CD1c-positive myeloid dendritic cell (primary cell): ENCODE results near the gene ANKRD30B.
"Not testable (repeated sequence)": the region's sequence is repeated elsewhere in the genome, so short reads cannot be mapped to it uniquely, and the experiment has no call there.

Source experiments
- DNase-seq: peaks from one replicate; pipeline ENCODE4 v3.0.0-alpha.2; 2016; ENCODE audit errors: extremely low spot score

The ANKRD30B gene

GRCh38 chr18:14747513-14748474 is at the start of gene ANKRD30B:
TSS of gene ANKRD30B (plus strand) at chr18:14748172. CDS start at chr18:14748420, 248 bp downstream.
- no peak for DNase-seq

DNA sequence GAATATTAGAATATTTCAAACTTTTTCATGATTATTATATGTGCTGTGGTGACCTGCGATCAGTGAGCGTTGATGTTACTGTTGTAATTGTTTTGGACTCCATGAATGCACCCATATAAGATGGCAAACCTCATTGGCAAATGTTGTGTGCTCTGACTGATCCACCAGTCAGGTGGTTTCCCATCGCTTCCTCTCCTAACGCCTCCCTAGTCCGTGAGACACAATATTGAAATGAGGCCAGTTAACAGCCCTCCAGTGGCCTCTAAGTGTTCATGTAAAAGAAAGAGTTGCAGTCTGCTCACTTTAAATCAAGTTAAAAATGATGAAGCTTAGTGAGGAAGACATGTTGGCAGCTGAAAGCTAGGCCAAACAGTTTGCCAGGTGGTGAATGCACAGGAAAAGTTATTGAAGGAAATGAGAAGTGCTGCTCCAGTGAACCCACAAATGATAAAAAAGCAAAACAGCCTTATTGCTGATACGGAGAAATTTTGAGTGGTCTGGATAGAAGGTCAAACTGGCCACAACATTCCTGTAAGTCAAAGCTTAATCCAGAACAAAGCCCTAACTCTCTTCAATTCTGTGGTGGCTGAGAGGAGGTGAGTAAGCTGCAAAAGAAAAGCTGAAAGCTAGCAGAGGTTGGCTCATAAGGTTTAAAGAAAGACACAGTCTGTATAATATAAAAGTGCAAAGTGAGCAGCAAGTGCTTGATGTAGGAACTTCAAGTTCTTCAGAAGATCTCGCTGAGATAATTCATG is 46.5 kb upstream of the ANKRD30B start:
- DNase-seq: not testable (repeated sequence)

GRCh38 chr18:14709761-14710160 is 38.2 kb upstream of the ANKRD30B start:
- DNase-seq: not testable (repeated sequence)

DNA sequence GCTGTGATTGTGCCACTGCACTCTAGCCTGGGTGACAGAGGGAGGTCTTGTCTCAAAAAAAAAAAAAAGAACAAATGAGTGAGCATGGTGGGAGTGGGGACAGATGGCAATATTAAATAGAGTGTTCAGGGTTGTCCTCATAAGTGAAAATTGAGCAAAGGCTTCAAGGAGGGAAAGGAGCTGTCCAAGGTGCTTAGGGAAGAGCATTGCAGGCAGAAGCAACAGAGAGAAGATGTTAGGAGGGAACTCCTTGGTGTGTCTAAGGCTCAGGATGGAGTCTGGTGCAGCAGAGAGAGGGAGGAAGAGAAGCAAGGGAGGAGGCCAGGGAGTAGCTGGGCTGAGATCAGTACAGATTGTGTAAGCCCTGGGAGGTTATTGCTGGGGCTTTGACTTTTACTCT is 26.4 kb upstream of the ANKRD30B start:
- not testable (repeated sequence) for DNase-seq

DNA sequence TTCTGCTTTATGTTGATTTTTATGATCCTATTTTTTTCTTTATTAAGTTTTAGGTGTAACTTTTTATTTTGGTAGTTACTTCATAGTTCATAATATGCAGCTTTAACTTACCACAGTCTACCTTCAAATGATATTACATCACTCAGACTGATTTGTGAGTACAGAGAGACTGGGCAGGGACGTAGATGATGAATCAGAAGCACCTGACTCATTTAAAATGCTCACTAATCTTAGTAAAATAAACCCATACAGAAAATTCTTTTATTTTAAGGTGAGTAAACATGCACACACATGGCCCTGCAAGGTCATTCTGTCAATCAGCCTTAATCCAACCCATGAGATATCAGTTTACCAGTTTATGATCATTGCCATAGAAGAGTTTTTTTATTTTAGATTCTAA is 8.9 kb upstream of the ANKRD30B start:
- DNase-seq: not testable (repeated sequence)

DNA sequence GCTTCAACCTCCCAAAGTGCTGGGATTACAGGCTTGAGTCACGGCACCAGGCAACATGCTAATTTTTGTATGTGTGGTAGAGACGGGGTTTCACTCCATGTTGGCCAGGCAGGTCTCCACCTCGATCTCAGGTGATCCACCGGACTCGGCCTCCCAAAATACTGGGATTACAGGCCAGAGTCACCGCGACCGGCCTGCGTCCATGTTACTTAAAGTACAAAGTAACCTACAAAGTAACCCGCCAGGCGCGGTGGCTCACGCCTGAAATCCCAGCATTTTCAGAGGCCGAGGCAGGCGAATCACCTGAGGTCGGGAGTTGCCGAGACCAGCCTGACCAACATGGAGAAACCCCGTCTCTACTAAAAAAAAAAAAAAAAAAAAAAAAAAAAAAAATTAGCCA is 1.1 kb upstream of the ANKRD30B start:
- DNase-seq: no peak

DNA sequence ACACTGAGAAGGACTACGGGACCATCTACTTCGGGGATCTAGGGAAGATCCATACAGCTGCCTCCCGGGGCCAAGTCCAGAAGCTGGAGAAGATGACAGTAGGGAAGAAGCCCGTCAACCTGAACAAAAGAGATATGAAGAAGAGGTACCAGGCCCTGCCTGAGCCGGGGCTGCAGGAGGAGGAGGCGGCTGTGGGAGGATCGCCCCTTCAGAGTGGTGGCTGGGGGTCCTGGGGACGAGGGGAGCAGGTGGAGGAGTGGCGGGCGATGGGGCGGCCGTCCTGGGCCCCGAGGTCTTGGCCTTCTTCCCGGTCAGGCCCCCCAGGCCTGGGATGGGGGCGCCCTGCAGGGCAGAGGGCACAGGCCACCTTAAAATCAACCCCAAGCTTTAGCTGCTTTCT is 524 bp downstream of the ANKRD30B start:
- no peak for DNase-seq

GRCh38 chr18:14763566-14763965 is 15.6 kb downstream of the ANKRD30B start:
- DNase-seq: not testable (repeated sequence)

- DNase-seq: no peak
Observed at GRCh38 chr18:14767474-14767873, 19.5 kb downstream of the ANKRD30B start.

GRCh38 chr18:14768241-14768640 is 20.3 kb downstream of the ANKRD30B start:
- no peak for DNase-seq

DNA sequence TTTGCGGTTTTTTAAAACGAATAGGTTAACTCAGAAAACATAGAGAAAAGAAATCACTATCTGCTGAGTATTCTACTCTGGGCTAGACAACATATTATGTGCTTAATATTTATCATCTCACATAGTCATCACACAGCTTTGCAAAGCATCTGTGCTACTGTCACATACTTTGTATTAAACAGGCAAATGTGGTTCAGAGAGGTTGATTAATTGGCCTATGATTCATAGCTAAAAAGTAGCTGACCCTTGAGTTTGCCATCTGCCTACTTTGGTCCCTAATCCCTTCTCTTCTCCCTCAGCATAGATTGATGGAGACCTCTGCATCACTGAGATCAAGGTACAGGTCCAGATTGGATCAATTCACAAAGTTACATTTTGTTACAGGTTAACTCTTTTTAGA is 21.4 kb downstream of the ANKRD30B start:
- no peak for DNase-seq

GRCh38 chr18:14776801-14777200 is 28.8 kb downstream of the ANKRD30B start:
- DNase-seq: no peak

- DNase-seq: no peak
Observed at GRCh38 chr18:14781671-14782070, 33.7 kb downstream of the ANKRD30B start.

DNA sequence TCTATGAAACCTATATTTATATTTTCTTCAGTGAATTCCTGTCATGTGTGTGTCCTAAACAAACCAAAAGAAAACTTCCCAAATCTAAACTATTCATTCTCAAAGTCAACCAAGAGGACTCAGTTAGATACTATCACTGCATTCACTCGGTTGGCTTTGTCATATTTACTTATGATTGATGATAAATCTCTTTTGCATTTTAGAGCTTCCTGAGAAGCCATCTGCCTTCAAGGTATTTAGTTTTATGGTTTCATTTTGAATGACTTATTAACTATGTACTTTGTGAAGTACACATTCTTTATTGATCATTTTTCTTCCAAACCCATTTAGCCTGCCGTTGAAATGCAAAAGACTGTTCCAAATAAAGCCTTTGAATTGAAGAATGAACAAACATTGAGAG is 36.2 kb downstream of the ANKRD30B start:
- DNase-seq: no peak

GRCh38 chr18:14796876-14797275 is 48.9 kb downstream of the ANKRD30B start:
- not testable (repeated sequence) for DNase-seq

DNA sequence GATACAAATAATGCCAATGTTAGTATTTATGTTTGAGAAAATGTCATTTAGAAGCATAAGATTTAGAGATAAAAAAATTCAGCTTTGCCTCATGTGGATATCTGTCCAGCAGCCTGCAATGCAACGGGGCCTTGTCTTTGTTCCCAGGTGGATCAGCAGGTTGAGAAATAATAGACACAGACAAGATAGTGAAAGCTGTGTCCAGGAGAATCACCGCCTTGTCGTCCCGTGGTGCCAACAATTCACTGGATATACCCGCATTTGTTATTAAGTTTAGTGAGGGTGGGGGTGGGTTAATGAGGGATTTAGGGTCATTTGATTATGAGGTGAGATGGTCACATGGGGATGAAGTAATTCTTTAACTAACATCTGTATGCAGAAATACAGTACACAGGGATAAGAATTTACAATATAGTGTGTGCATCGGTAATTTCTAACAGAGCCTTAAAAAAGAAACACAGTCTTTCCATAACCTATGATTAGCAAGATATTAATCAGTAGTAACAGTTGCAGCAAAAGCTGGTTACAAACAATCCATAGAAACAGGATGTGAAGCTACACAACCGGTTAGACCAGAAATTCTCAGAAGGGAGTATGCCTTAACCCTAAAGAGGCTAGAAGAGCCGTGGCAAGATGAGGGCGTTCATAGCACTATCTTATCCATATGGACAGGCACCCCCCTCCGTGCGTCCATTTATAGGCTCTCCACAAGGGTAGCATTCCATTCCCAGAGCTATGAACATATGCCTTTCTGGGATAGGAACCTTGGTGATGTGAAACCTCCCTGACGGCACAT is 50.2 kb downstream of the ANKRD30B start:
- DNase-seq: not testable (repeated sequence)

DNA sequence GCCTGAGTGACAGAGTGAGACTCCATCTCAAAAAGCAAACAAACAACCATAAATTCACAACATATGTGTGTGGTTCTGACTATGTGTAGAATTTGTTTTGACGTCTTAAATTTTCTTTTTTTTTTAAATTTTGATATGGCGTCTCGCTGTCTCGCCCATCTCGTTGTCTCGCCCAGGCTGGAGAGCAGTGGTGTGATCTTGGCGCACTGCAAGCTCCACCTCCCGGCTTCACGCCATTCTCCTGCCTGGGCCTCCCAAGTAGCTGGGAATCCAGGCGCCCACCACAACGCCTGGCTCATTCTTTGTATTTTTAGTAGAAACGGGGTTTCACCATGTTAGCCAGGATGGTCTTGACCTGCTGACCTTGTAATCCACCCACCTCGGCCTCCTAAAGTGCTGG is 63.1 kb downstream of the ANKRD30B start:
- not testable (repeated sequence) for DNase-seq

- not testable (repeated sequence) for DNase-seq
Observed at GRCh38 chr18:14826972-14827632, 79.1 kb downstream of the ANKRD30B start.

GRCh38 chr18:14841607-14842006 is 93.6 kb downstream of the ANKRD30B start:
- DNase-seq: not testable (repeated sequence)

DNA sequence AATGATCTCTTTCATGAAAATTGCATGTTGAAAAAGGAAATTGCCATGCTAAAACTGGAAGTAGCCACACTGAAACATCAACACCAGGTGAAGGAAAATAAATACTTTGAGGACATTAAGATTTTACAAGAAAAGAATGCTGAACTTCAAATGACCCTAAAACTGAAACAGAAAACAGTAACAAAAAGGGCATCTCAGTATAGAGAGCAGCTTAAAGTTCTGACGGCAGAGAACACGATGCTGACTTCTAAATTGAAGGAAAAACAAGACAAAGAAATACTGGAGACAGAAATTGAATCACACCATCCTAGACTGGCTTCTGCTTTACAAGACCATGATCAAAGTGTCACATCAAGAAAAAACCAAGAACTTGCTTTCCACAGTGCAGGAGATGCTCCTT is 103.6 kb downstream of the ANKRD30B start:
- DNase-seq: not testable (repeated sequence)

DNA sequence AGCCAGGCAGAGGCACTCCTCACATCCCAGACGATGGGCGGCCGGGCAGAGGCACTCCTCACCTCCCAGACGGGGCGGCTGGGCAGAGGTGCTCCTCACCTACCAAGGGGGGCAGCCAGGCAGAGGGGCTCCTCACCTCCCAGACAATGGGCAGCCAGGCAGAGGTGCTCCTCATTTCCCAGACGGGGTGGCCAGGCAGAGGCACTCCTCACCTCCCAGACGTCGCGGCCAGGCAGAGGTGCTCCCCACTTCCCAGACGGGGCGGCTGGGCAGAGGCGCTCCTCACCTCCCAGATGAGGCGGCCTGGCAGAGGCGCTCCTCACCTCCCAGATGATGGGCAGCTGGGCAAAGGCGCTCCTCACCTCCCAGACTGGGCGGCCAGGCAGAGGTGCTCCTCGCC is 107.7 kb downstream of the ANKRD30B start:
- DNase-seq: not testable (repeated sequence)
